GM12878 (cell line): Measurements from ENCODE around the gene PPP1R2. TPM values are rescaled to one million over a fixed set of nuclear protein-coding genes. Genes with fewer than 3 reads are reported as not detected.

Experiments used
- ATAC-seq: fragments of 200-7000 bp; cut with Tn5 transposase; 3 replicates; pipeline ENCODE4 v1.9.1; 2020; ENCODE audit warnings: mild to moderate bottlenecking, moderate library complexity
- BruUV-seq: library from RNA; stranded (reverse); fragments of 400-500 nt; replicated peaks from 2 replicates; lab custom pipeline; 2021; lab: Mats Ljungman, UMichigan
- CTCF ChIA-PET: fragments of 300-600 bp; sonication (Branson Sonifier 250); formaldehyde crosslinking; extraction: SDS; loops from one replicate; lab custom pipeline; 2021; ENCODE audit warnings: inconsistent platforms; lab: Yijun Ruan, JAX
- POLR2A ChIA-PET: fragments of 350-600 bp; formaldehyde crosslinking; extraction: SDS; loops from one replicate; lab custom pipeline; 2021; ENCODE audit warnings: inconsistent platforms; lab: Charles Lee
- RAD21 ChIA-PET: fragments of 300-600 bp; sonication (Branson Sonifier 250); formaldehyde crosslinking; loops from one replicate; lab custom pipeline; 2023; ENCODE audit warnings: antibody characterized with exemption; ENCODE audit not compliant: unreplicated experiment; lab: Charles Lee
- SMC1A ChIA-PET: fragments of 300-600 bp; sonication (Branson Sonifier 250); formaldehyde crosslinking; loops from one replicate; lab custom pipeline; 2023; ENCODE audit not compliant: unreplicated experiment, uncharacterized antibody; lab: Charles Lee
- DNase-seq: peaks from one replicate; pipeline ENCODE4 v3.0.0-alpha.2; 2011; ENCODE audit warnings: low read depth, low spot score
- FAIRE-seq: peaks from 3 replicates; lab custom pipeline; 2011; peaks lifted over from hg19 to GRCh38; lab: Jason Lieb, UNC
- H2AFZ ChIP-seq: 2 replicates; pipeline ENCODE4 v1.6.0; 2011; ENCODE audit warnings: low read depth, low read length, control low read depth; ENCODE audit not compliant: control insufficient read depth
- H3K27ac ChIP-seq: 2 replicates; pipeline ENCODE4 v1.5.1; 2011; ENCODE audit warnings: control low read depth; ENCODE audit not compliant: control insufficient read depth, insufficient read depth
- H3K27me3 ChIP-seq, 2 experiments: replicated peaks in 1 of 2; 2 replicates each; pipeline versions ENCODE4 v1.6.0 to v1.6.1; 2011; ENCODE audit warnings: low read length in 1 of 2; ENCODE audit not compliant: control insufficient read depth in 2 of 2, insufficient read depth in 2 of 2
- H3K36me3 ChIP-seq, 2 experiments: 2 replicates each; pipeline ENCODE4 v1.5.1; 2011; ENCODE audit warnings: low read length in 1 of 2; ENCODE audit not compliant: control insufficient read depth in 2 of 2, insufficient read depth in 2 of 2
- H3K4me1 ChIP-seq: 2 replicates; pipeline ENCODE4 v1.6.1; 2011; ENCODE audit warnings: mild to moderate bottlenecking, low read length, moderate library complexity, mixed read lengths; ENCODE audit not compliant: control insufficient read depth, insufficient read depth
- H3K4me2 ChIP-seq: 2 replicates; pipeline ENCODE4 v1.6.0; 2011; ENCODE audit warnings: control low read depth; ENCODE audit not compliant: control insufficient read depth, insufficient read depth
- H3K4me3 ChIP-seq: fragments of 200-600 bp; sonication (generic); 2 replicates; pipeline ENCODE4 v1.5.1; 2016
- H3K79me2 ChIP-seq: 2 replicates; pipeline ENCODE4 v1.6.0; 2011; ENCODE audit warnings: low read length; ENCODE audit not compliant: control insufficient read depth, insufficient read depth
- H3K9ac ChIP-seq: 2 replicates; pipeline ENCODE4 v1.8.0; 2011; ENCODE audit warnings: low read length, control low read depth, mixed read lengths; ENCODE audit not compliant: control insufficient read depth, insufficient read depth
- H3K9me3 ChIP-seq: replicated peaks from 3 replicates; pipeline ENCODE4 v1.5.1; 2011; ENCODE audit warnings: mild to moderate bottlenecking, low read length; ENCODE audit not compliant: control insufficient read depth, insufficient read depth
- H4K20me1 ChIP-seq: 2 replicates; pipeline ENCODE4 v1.6.0; 2011; ENCODE audit not compliant: control insufficient read depth, insufficient read depth
- BRCA1 ChIP-seq: IDR thresholded peaks from 2 replicates; pipeline ENCODE4 v1.6.1; 2011; ENCODE audit warnings: low read depth, low read length, improper control_type of control experiment
- IRF4 ChIP-seq: IDR thresholded peaks from 2 replicates; pipeline ENCODE4 v1.6.1; 2011; ENCODE audit warnings: low read depth, low read length
- MEF2B ChIP-seq: fragments of 450-650 bp; IDR thresholded peaks from 2 replicates; pipeline ENCODE4 v1.6.1; 2018; ENCODE audit warnings: mild to moderate bottlenecking, moderate library complexity; ENCODE audit not compliant: partially characterized antibody, poor library complexity, severe bottlenecking
- MTA3 ChIP-seq: IDR thresholded peaks from 2 replicates; pipeline ENCODE4 v1.6.1; 2012; ENCODE audit warnings: low read length, inconsistent platforms, borderline replicate concordance
- NBN ChIP-seq: fragments of 450-650 bp; IDR thresholded peaks from 2 replicates; pipeline ENCODE4 v1.6.1; 2016
- TAF1 ChIP-seq: IDR thresholded peaks from 2 replicates; pipeline ENCODE4 v1.6.1; 2011; ENCODE audit warnings: mild to moderate bottlenecking, low read depth, low read length, borderline replicate concordance
- ZBTB40 ChIP-seq: fragments of 450-650 bp; IDR thresholded peaks from 2 replicates; pipeline ENCODE4 v1.6.1; 2016; ENCODE audit warnings: mild to moderate bottlenecking, moderate library complexity, borderline replicate concordance
- ZZZ3 ChIP-seq: IDR thresholded peaks from 2 replicates; pipeline ENCODE4 v1.6.1; 2011; ENCODE audit warnings: low read depth; ENCODE audit not compliant: control insufficient read depth, insufficient read length
- WGBS: methylation state at CpG from one replicate; pipeline ENCODE4 v1.1.6; 2016; ENCODE audit warnings: low lambda C conversion rate; ENCODE audit not compliant: insufficient replicate concordance, insufficient coverage; ENCODE audit errors: missing lambda C conversion rate; 5-methylcytosine and 5-hydroxymethylcytosine counted together
- in situ Hi-C: fragments of 300-500 bp; cut with MboI; formaldehyde crosslinking; loops from 9 replicates; pipeline ENCODE4 v1.14.3; 2018; ENCODE audit warnings: mixed read lengths
- intact Hi-C: fragments of 100-400 bp; cut with micrococcal nuclease; formaldehyde crosslinking; loops from one replicate; pipeline ENCODE4 v1.14.2; 2022; ENCODE audit not compliant: unreplicated experiment
- polyA plus RNA-seq, 11 experiments: library from polyadenylated mRNA; depleted of rRNA in 4 of 11; unstranded in 6 of 11; stranded (reverse) in 5 of 11; fragments of >200 nt; fragmentation: Nextera tagmentation in 4 of 11; fragmentation: Illumina TruSeq in 1 of 11; extraction: Ambion mirVana in 4 of 11; extraction: Trizol in 1 of 11; gene quantifications; 1 replicate in 1 of 11; 2 replicates in 10 of 11; pipeline versions ENCODE4 v1.2.1 to v1.2.3, GENCODE V29; 2011 to 2016; ENCODE audit warnings: inconsistent platforms in 2 of 11, missing spikeins in 2 of 11, low read depth in 1 of 11
- total RNA-seq, 4 experiments: library from RNA; depleted of rRNA in 3 of 4; stranded (reverse); fragments of >200 nt in 3 of 4; fragmentation: Illumina TruSeq in 1 of 4; extraction: Trizol in 1 of 4; gene quantifications; 2 replicates each; pipeline versions ENCODE4 v1.2.1 to v1.2.3, GENCODE V29; 2013 to 2021
- TF ChIP-seq, protein P1 (sequence below): fragments of 150-350 bp; IDR thresholded peaks from 2 replicates; pipeline ENCODE4 v1.6.1; 2014; ENCODE audit warnings: mild to moderate bottlenecking, low read depth, low read length

Gene PPP1R2
- total and polyA plus RNA-seq, 10 of the 15 experiments (the other 5 are each of a cell fraction or from before 2014, with no cell fraction given), result 10.5 to 116 (median 46.9) TPM

GRCh38 chr3:195591852-195592251, 48.7 kb upstream of the PPP1R2 start:
- Histone ChIP-seq H4K20me1 (no peaks in the 10 kb centered on the region), H3K27me3 (no peaks in the 10 kb centered on the region), H3K36me3 (no peaks in the 10 kb centered on the region), H3K9ac (no peak overlapping the region), H3K4me1 (no peaks in the 10 kb centered on the region; the same call in 1 of the 2 replicates)
- DNase-seq, result no peak
- WGBS, result 54% methylated on average over 2 of the region's 2 CpGs
- FAIRE-seq, result no peak
- no TSS peak for BruUV-seq
- in situ Hi-C loops, result no loop called here
- TF ChIP-seq IRF4 (no peak), NBN (no peak), ZZZ3 (no peak), MEF2B (no peak), BRCA1 (no peak), MTA3 (no peak), TAF1 (no peak), ZBTB40 (no peak)
- TF ChIP-seq, protein P1, sequence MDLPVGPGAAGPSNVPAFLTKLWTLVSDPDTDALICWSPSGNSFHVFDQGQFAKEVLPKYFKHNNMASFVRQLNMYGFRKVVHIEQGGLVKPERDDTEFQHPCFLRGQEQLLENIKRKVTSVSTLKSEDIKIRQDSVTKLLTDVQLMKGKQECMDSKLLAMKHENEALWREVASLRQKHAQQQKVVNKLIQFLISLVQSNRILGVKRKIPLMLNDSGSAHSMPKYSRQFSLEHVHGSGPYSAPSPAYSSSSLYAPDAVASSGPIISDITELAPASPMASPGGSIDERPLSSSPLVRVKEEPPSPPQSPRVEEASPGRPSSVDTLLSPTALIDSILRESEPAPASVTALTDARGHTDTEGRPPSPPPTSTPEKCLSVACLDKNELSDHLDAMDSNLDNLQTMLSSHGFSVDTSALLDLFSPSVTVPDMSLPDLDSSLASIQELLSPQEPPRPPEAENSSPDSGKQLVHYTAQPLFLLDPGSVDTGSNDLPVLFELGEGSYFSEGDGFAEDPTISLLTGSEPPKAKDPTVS, result no peak
- TF ChIP-seq, all 136 proteins: peak for 0
- Histone ChIP-seq H3K79me2 (no peaks in the 10 kb centered on the region), H3K27ac (no peak overlapping the region), H3K9me3 (peaks cover 4% of the 10 kb centered on the region; the same call in 1 of the 3 replicates), H3K4me2 (no peak overlapping the region), H2AFZ (no peak overlapping the region), H3K4me3 (no peak overlapping the region)
- RAD21 ChIA-PET, result no interaction called here
- CTCF ChIA-PET, result no interaction called here
- intact Hi-C loops, result no loop called here
- no peak for ATAC-seq
- SMC1A ChIA-PET, result no interaction called here
- POLR2A ChIA-PET, result no interaction called here
